A673 (cell line): ENCODE data around the gene CST8. TPM values are rescaled to one million over a fixed set of nuclear protein-coding genes. Genes with fewer than 3 reads are reported as not detected.

Experiments used
- BruUV-seq: library from RNA; stranded (reverse); fragments of 400-500 nt; replicated peaks from 2 replicates; lab custom pipeline; 2021; lab: Mats Ljungman, UMichigan
- CTCF ChIA-PET: fragments of 300-600 bp; sonication (Branson Sonifier 250); formaldehyde crosslinking; loops from one replicate; lab custom pipeline; 2022; ENCODE audit warnings: antibody characterized with exemption; lab: Charles Lee
- POLR2A ChIA-PET: fragments of 300-600 bp; sonication (Branson Sonifier 250); formaldehyde crosslinking; loops from one replicate; lab custom pipeline; 2022; ENCODE audit warnings: antibody characterized with exemption; ENCODE audit not compliant: low non-redundant PET; lab: Charles Lee
- DNase-seq: peaks from one replicate; pipeline ENCODE4 v3.0.0-alpha.2; 2015; ENCODE audit warnings: low spot score
- H3K27ac ChIP-seq: fragments of 200-600 bp; sonication (generic); 2 replicates; pipeline ENCODE4 v1.5.1; 2016; ENCODE audit warnings: mixed run types, low read depth, mild to moderate bottlenecking, mixed read lengths, antibody characterized with exemption, low read length; ENCODE audit not compliant: poor library complexity, severe bottlenecking
- H3K27me3 ChIP-seq: fragments of 200-600 bp; sonication (generic); replicated peaks from 2 replicates; pipeline ENCODE4 v1.6.1; 2017; ENCODE audit warnings: mixed run types, low read depth, mild to moderate bottlenecking, mixed read lengths, antibody characterized with exemption, low read length; ENCODE audit not compliant: insufficient read depth, poor library complexity
- H3K36me3 ChIP-seq: fragments of 200-600 bp; sonication (generic); 2 replicates; pipeline ENCODE4 v1.6.1; 2016; ENCODE audit warnings: mixed run types, mild to moderate bottlenecking, mixed read lengths, antibody characterized with exemption, low read length; ENCODE audit not compliant: insufficient read depth, poor library complexity, severe bottlenecking
- H3K4me1 ChIP-seq: fragments of 200-600 bp; sonication (generic); 2 replicates; pipeline ENCODE4 v1.6.1; 2017; ENCODE audit warnings: mixed run types, mild to moderate bottlenecking, mixed read lengths, antibody characterized with exemption, low read length; ENCODE audit not compliant: insufficient read depth, poor library complexity, severe bottlenecking
- H3K4me3 ChIP-seq: fragments of 200-600 bp; sonication (generic); 2 replicates; pipeline ENCODE4 v1.5.1; 2016; ENCODE audit warnings: low read depth, mixed run types, mild to moderate bottlenecking, mixed read lengths, low read length; ENCODE audit not compliant: poor library complexity, severe bottlenecking
- H3K9me3 ChIP-seq: fragments of 200-600 bp; sonication (generic); 2 replicates; pipeline ENCODE4 v1.6.1; 2016; ENCODE audit warnings: mixed run types, low read depth, mild to moderate bottlenecking, mixed read lengths, antibody characterized with exemption, low read length; ENCODE audit not compliant: poor library complexity, severe bottlenecking
- CTCF ChIP-seq: fragments of 300-800, 200-600 bp; sonication (generic); conservative IDR thresholded peaks from 2 replicates; pipeline ENCODE4 v1.5.1; 2017; ENCODE audit warnings: low read depth, mild to moderate bottlenecking, antibody characterized with exemption, low read length, moderate library complexity, mixed read lengths
- EZH2 ChIP-seq: fragments of 200-600 bp; sonication (generic); IDR thresholded peaks from 2 replicates; pipeline ENCODE4 v1.6.1; 2017; ENCODE audit warnings: borderline replicate concordance, low read depth, mild to moderate bottlenecking, mixed read lengths, antibody characterized with exemption, low read length; ENCODE audit not compliant: poor library complexity, severe bottlenecking
- intact Hi-C: fragments of 100-400 bp; cut with micrococcal nuclease; formaldehyde crosslinking; loops from one replicate; pipeline ENCODE4 v1.10.0; 2022; ENCODE audit not compliant: unreplicated experiment
- total RNA-seq: library from RNA; stranded (reverse); gene quantifications from 2 replicates; pipeline ENCODE4 v1.2.3, GENCODE V29; 2021

CST8 gene
- total RNA-seq, 1 experiment from 2014 or later = not detected

GRCh38 chr20:23475395-23475794 lies 15.5 kb upstream of the CST8 start:
- ChIA-PET POLR2A (no interaction called here), CTCF (no interaction called here)
- no peaks in the 10 kb centered on the region for H3K27me3 ChIP-seq
- intact Hi-C loops = no loop called here
- no peak for TF ChIP-seq EZH2
- TF ChIP-seq CTCF = no peak
- no peaks in the 10 kb centered on the region for H3K4me1 ChIP-seq
- H3K4me3 ChIP-seq = no peak overlapping the region
- no peak overlapping the region for H3K27ac ChIP-seq
- no peaks in the 10 kb centered on the region for H3K36me3 ChIP-seq
- no peak for DNase-seq
- H3K9me3 ChIP-seq = no peaks in the 10 kb centered on the region
- no TSS peak for BruUV-seq

GRCh38 chr20:23476015-23476754 lies 14.7 kb upstream of the CST8 start:
- BruUV-seq = no TSS peak
- Histone ChIP-seq H3K27me3 (no peaks in the 10 kb centered on the region), H3K27ac (no peak overlapping the region), H3K4me1 (no peaks in the 10 kb centered on the region), H3K36me3 (no peaks in the 10 kb centered on the region), H3K9me3 (no peaks in the 10 kb centered on the region), H3K4me3 (no peak overlapping the region)
- ChIA-PET POLR2A (no interaction called here), CTCF (no interaction called here)
- no peak for DNase-seq
- no peak for TF ChIP-seq EZH2
- TF ChIP-seq CTCF = no peak
- intact Hi-C loops = no loop called here

- no peak for TF ChIP-seq EZH2
- TF ChIP-seq CTCF = no peak
- no TSS peak for BruUV-seq
- no peaks in the 10 kb centered on the region for H3K4me1 ChIP-seq
- H3K27ac ChIP-seq = no peak overlapping the region
- CTCF ChIA-PET = no interaction called here
- POLR2A ChIA-PET = no interaction called here
- H3K36me3 ChIP-seq = no peaks in the 10 kb centered on the region
- H3K4me3 ChIP-seq = no peak overlapping the region
- intact Hi-C loops = no loop called here
- H3K9me3 ChIP-seq = no peaks in the 10 kb centered on the region
- no peak for DNase-seq
- no peaks in the 10 kb centered on the region for H3K27me3 ChIP-seq
Observed at GRCh38 chr20:23477223-23477622, 13.7 kb upstream of the CST8 start.
